ENCODE results near the gene CEACAM20. TPM values are rescaled to one million over a fixed set of nuclear protein-coding genes. Genes with fewer than 3 reads are reported as not detected.

The CEACAM20 gene
- total RNA-seq, 1 donor from 2014 or later, result not detected

GRCh38 chr19:44573627-44574026 lies 44.2 kb upstream of the CEACAM20 start:
- peaks cover 14% of the 10 kb centered on the region for H3K27me3 Mint-ChIP-seq (ENCODE audit: low read depth)
- H3K4me1 Mint-ChIP-seq (ENCODE audit: low read depth), result peaks cover 10% of the 10 kb centered on the region
- DNase-seq (ENCODE audit: low spot score), result no peak

GRCh38 chr19:44573183-44573582 lies 43.7 kb upstream of the CEACAM20 start:
- Mint-ChIP-seq H3K4me1 (ENCODE audit: low read depth) (peaks cover 9% of the 10 kb centered on the region), H3K27me3 (ENCODE audit: low read depth) (peaks cover 15% of the 10 kb centered on the region), H3K4me3 (ENCODE audit: unreplicated experiment) (no peak overlapping the region), H3K36me3 (ENCODE audit: low read depth) (no peaks in the 10 kb centered on the region), H3K27ac (ENCODE audit: unreplicated experiment) (no peak overlapping the region), H3K9me3 (ENCODE audit: low read depth) (no peaks in the 10 kb centered on the region)
- no peak for DNase-seq (ENCODE audit: low spot score)
- no peak for TF ChIP-seq CTCF (IDR thresholded peaks at IDR 0.05)

More at GRCh38 chr19:44573627-44574026, 44.2 kb upstream of the CEACAM20 start:
- Mint-ChIP-seq H3K4me3 (ENCODE audit: unreplicated experiment) (no peak overlapping the region), H3K27ac (ENCODE audit: unreplicated experiment) (no peak overlapping the region), H3K9me3 (ENCODE audit: low read depth) (no peaks in the 10 kb centered on the region), H3K36me3 (ENCODE audit: low read depth) (no peaks in the 10 kb centered on the region)
- TF ChIP-seq CTCF (IDR thresholded peaks at IDR 0.05), result no peak

GRCh38 chr19:44572581-44572900 lies 43.1 kb upstream of the CEACAM20 start:
- Mint-ChIP-seq H3K4me1 (ENCODE audit: low read depth) (peaks cover 3% of the 10 kb centered on the region), H3K36me3 (ENCODE audit: low read depth) (no peaks in the 10 kb centered on the region), H3K4me3 (ENCODE audit: unreplicated experiment) (no peak overlapping the region), H3K27me3 (ENCODE audit: low read depth) (peaks cover 20% of the 10 kb centered on the region), H3K9me3 (ENCODE audit: low read depth) (no peaks in the 10 kb centered on the region), H3K27ac (ENCODE audit: unreplicated experiment) (no peak overlapping the region)
- TF ChIP-seq CTCF (IDR thresholded peaks at IDR 0.05), result no peak
- no peak for DNase-seq (ENCODE audit: low spot score)

GRCh38 chr19:44571830-44572580 lies 42.5 kb upstream of the CEACAM20 start:
- H3K4me3 Mint-ChIP-seq (ENCODE audit: unreplicated experiment), result no peak overlapping the region
- H3K27me3 Mint-ChIP-seq (ENCODE audit: low read depth), result peaks cover 22% of the 10 kb centered on the region

More at GRCh38 chr19:44571830-44572580, 42.5 kb upstream of the CEACAM20 start:
- Mint-ChIP-seq H3K36me3 (ENCODE audit: low read depth) (no peaks in the 10 kb centered on the region), H3K4me1 (ENCODE audit: low read depth) (no peaks in the 10 kb centered on the region), H3K9me3 (ENCODE audit: low read depth) (no peaks in the 10 kb centered on the region), H3K27ac (ENCODE audit: unreplicated experiment) (no peak overlapping the region)
- no peak for DNase-seq (ENCODE audit: low spot score)
- TF ChIP-seq CTCF (IDR thresholded peaks at IDR 0.05), result no peak
